GM21367 (cell line): Measurements from ENCODE around the gene HES4.

ENCODE experiments used
- ATAC-seq: cut with Tn5 transposase; IDR thresholded peaks from one replicate; pipeline ENCODE4 v1.9.1; 2021; ENCODE audit not compliant: unreplicated experiment

HES4 gene

GRCh38 chr1:969260-969855, 30.5 kb downstream of the HES4 start:
- no peak for ATAC-seq

GRCh38 chr1:967466-968343, 32.2 kb downstream of the HES4 start:
- ATAC-seq, result no peak

DNA sequence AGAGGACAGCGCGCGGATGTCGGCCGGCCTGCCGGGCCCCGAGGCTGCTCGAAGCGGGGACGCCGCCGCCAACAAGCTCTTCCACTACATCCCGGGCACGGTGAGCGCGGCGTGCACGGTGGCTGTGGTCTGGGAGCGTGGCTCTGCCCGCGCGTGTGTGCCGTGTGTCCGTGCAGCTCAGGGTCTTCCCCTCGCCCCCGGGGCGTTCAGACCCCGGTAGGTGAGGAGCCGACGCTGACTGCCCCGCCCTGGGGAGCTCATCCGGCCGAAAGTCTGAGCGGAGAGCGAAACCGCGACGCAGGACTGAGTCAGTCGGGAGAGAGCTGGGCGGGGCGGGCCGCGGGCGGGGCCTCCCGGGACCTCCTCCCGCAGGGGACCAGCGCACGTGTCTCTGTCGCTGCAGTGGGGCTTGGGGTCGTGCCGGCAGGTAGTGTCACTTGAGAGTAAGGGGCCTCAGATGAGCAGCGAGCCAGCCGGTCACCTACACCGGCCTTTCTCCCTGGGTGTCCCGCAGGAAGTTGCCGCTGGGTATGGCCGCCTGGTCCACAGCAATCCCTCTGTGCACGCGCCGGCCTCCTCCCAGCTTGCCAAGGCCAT, 33.1 kb downstream of the HES4 start:
- peak; percentile 43 for ATAC-seq

DNA sequence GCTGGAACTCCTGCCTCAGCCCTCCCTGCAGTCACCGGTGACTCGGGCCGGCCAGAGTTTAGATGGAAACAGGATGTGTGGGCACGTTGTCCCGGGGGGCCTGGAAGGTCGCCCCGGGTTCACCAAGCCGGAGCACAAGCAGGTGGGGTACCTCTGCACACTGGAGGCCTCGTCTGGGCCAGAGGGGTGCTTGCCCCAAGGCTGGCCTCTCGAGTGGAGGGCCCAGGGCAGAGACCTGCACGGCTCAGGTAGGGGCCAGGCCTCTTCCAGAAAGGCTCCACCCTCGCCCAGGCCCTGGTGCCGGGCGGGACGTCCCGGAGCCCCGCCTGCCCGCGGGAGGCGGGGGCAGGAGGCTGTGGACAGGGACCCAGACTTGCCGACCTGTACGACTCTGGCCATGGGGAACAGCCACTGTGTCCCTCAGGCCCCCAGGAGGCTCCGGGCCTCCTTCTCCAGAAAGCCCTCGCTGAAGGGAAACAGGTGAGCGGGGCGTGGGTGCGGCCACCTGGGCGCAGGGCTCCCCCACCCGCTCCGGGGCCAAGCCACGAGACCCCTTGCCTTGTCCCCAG, 33.7 kb downstream of the HES4 start, which contains the start of gene PLEKHN1:
Gene PLEKHN1 (plus strand): TSS at position 348 of the 569 bp plus-strand sequence. CDS start 50 bp downstream, at position 398.
- peak; percentile 30 for ATAC-seq

DNA sequence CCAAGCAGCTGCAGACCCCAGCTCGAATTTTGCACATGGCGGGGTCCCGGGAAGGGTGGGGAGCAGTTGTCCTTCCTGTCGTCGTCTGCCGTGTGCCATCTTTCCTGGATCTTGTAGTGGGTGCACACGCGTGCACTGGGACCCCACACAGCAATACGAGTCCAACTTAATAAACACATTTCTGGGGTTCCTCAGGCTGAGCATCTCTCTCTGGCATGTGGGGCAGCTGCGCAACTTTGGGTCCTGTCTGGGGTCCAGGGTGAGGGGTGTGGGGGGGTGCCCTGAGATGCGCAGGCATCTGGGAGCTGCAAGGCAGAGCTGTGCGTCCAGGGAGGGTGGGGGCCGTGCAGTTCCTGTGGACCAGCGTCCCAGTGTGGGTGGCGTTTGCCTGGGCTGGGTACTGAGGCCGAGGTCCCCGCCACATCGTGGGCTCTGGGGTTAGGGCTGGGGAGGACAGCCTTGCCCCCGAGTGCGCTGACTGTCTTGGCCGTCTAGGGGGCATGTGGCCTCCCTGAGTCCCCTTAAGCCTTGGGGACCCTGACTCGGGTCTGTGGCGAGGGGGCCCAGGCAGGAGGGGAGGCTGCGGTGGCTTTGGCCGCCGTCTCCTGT, 34.3 kb downstream of the HES4 start:
- ATAC-seq, result no peak

- no peak for ATAC-seq
These were observed 35.0 kb downstream of the HES4 start for GRCh38 chr1:964691-965525.

- no peak for ATAC-seq
These were observed 36.0 kb downstream of the HES4 start for GRCh38 chr1:963746-964525.

DNA sequence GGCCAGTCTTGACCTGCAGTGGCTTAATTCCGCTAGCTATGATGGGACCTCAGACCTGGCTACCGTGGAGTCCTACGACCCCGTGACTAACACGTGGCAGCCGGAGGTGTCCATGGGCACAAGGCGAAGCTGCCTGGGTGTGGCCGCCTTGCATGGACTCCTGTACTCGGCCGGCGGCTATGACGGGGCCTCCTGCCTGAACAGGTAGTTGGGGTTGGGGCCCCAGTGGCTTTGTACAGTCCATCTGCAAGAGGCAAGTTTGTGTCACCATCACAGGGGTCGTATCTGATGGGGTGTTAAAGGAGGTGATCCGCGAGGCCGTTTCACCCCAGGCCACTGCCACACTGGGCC, 36.6 kb downstream of the HES4 start:
- no peak for ATAC-seq

DNA sequence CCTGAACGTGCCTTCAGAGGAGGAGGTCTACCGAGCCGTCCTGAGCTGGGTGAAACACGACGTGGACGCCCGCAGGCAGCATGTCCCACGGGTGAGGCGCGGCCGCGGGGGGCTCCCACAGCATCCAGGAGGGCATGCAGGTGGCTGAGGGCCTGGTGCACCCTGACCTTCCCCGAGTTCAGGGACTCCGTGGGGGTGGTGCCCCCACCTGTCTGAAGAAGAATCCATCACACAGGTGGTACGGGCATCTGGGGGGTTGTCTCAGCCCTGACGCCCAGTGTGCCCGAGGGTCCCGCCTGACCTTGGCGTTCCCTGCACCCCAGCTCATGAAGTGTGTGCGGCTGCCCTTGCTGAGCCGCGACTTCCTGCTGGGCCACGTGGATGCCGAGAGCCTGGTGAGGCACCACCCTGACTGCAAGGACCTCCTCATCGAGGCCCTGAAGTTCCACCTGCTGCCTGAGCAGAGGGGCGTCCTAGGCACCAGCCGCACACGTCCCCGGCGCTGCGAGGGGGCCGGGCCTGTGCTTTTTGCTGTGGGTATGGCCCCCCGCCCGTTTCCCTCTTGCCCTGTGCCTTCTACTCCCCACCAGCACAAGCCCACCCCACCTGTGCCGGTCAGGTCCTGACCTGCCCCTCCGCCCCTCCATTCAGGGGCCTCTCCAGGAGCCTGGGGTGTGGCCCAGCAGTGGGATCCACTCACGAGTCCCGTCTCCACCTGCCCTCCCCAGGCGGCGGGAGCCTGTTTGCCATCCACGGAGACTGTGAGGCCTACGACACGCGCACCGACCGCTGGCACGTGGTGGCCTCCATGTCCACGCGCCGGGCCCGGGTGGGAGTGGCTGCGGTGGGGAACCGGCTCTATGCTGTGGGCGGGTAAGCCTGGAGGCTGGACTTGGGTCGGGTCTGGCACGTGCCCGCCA, 37.3 kb downstream of the HES4 start:
- no peak for ATAC-seq

- ATAC-seq, result no peak
These were observed 38.7 kb downstream of the HES4 start for GRCh38 chr1:961132-961669.

DNA sequence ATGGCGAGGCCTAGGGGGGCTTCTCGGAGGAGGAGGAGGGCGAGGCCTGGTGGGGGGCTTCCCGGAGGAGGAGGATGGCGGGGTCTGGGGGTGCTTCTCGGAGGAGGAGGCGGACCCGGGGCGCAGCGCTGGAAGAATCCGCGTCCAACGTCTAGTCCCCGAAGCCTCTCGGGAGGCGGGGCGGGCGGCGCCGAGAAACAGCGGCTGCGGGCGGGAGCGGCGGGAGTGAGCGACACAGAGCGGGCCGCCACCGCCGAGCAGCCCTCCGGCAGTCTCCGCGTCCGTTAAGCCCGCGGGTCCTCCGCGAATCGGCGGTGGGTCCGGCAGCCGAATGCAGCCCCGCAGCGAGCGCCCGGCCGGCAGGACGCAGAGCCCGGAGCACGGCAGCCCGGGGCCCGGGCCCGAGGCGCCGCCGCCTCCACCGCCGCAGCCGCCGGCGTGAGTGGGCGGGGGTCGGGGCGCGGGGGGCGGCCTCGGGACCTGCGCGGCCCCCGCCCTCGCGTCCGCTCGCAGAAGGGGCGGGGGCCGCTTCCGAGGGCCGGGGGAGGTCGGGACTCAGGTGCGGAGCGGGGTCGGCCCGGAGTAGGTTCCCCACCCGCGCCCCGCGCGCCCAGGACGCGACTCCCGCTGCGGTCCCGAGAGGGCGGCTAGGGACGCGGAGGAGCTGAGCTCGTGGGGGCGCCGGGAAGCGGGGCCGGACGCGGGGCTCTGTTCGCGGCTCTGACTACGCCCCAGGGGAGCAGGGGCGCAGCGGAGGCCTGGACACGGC, 39.4 kb downstream of the HES4 start, which contains the start of gene KLHL17:
Gene KLHL17 (plus strand): TSS at position 222 of the 769 bp plus-strand sequence. CDS start 110 bp downstream, at position 332.
- no peak for ATAC-seq

DNA sequence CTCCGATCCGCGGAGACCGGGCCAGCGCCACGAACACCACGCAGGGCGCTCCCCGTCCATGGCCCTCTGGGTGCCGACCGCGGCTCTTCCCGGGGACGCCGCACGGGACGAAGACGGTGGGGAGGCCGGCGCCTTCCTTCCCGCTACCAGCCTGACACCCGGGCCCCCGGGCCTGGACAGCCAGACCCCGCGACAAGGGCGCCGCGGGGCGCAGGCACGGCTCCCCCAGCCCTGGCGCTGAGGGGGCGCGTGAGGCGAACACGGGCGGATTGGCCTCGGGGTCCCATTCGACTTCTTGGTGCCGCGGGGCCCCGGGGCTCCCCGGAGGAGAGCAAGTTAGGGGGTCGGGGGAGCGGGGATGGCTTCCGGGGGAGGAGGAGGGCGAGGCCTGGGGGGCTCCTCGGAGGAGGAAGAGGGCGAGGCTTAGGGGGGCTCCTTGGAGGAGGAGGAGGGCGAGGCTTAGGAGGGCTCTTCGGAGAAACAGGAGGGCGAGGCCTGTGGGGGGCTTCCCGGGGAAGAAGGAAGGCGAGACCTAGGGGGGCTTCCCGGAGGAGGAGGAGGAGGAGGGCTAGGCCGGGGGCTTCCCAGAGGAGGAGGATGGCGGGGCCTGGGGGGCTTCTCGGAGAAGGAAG, 40.0 kb downstream of the HES4 start:
- no peak for ATAC-seq

DNA sequence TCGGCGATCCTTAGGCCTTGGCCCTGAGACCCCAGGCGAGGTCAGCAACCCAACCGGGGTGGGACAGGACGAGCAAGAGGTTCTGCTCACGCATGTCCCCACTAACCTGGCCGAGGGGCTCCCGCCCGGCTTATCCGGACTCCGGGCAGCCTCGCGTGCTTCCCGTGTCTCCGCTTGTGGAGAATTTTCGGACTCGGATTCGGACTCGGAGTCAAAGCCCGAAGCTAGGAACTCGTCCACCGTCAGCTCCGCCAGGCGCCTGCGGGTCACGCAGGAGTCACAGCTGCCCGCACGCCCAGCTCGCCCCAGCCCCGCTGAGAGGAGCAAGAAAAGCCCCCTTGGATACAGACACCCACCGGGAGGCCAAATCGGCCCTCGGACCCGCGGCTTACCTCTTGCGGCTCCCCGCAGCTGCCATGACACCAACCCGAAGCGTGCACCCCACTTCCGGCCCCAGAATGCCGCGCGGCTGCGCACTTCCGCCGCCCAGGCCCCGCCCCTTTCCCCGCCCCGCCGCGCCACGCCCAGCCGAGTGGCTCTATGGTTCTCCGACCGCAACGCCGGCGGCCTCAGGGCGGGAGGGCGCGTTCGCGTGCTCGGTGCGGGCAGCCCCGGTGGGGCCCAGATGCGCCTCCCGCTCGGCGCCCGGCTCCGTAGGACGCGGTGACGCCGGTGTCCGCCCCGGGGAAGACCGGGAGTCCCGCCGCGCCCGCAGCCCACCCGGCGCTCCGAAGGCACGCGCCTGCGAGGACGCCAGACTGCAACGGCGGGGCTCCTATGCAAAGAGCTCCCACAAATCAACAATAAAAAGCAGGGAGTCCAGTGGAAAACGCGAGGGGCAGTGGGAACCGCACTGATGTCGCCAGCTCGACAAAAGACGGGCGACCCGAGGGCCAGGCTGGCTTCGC, 40.8 kb downstream of the HES4 start, which contains the start of gene NOC2L:
Gene NOC2L (minus strand): TSS at position 434 of the 908 bp plus-strand sequence. CDS start 16 bp downstream, at position 418.
- ATAC-seq, result peak; percentile 45

DNA sequence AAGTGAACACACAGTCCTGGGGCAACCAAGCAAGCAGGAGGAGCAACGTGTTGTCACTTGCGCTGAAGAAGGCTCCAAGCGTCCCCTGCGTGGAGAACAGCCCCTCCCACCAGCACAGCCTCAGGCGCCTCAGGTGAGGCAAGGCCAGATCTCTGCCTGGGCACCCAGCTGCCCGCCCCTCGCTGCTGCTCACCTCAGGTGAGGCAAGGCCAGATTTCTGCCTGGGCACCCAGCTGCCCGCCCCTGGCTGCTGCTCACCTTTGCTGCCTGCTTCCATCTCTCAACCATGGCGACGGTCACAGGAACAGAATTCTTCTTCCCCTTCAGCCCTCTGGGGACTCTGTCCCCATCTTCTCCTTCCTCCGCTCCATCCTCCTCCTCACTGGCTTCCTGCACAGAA, 43.3 kb downstream of the HES4 start:
- no peak for ATAC-seq

DNA sequence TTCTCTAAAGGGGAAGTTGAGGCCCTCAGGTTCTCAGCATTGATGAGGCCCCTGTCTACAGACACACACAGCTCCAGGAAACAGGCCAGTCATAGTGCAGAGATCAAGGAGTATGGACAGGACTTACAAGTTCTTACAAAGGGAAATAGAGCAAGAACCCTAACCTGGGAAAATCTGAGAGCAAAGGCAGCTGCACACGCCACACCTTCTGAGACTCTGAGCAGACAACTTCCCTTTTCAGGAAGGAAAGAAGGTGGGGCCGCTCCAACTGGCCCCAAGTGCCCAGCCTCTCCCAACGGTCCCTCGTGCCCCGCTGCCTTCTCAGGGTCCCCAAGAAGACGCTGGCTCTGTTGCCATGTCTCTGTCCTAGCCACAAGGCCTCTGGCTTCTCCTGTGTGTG, 44.4 kb downstream of the HES4 start:
- no peak for ATAC-seq

DNA sequence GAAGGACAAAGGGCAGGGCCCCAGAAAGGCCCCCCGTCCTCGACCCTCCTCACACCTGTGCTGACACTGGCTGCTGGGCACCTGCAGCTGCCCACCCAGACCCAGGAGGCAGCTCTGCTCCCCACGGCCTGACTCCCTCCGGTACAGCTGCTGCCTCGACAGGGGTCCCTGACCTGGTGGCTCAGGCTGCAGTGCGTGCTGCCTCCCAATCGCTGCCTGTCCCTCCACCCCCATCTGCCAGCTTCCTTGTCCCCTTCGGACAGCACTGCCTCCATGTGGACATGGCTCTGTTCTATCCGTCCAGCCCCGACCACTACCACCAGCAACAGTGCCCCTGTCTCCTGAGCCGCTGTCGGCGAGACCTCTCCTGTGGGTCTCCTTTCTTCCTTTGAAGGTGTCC, 45.0 kb downstream of the HES4 start:
- no peak for ATAC-seq
